K562 treated with DMSO at 1 percent for 48 hours (cell line): ENCODE data around the gene DGKK. TPM values are rescaled to one million over a fixed set of nuclear protein-coding genes. Genes with fewer than 3 reads are reported as not detected.

ENCODE experiments used
- total RNA-seq: library from RNA; unstranded; fragments of 300-600 nt; gene quantifications from 2 replicates; pipeline ENCODE4 v1.2.3, GENCODE V29; 2022; ENCODE audit warnings: low replicate concordance; ENCODE audit errors: extremely low read depth

The DGKK gene
- not detected in 2 replicates for total RNA-seq

GRCh38 chrX:50470103-50471031 is at the start of gene DGKK:
DGKK (minus strand) TSS chrX:50470825; CDS start chrX:50470678, 147 bp downstream.

